Epithelial cell of esophagus (primary cell): ENCODE results near the gene TSPAN9.
A peak's percentile ranks its signal among the peaks of the same experiment; 100 is the strongest.

Experiments
- DNase-seq: peaks from one replicate; pipeline ENCODE4 v3.0.0; 2010; ENCODE audit warnings: low read depth
- H3K4me3 ChIP-seq: 2 replicates; pipeline ENCODE4 v1.5.1; 2011; ENCODE audit warnings: mild to moderate bottlenecking, low read length, control low read depth
- TF ChIP-seq, protein P1 (sequence below): IDR thresholded peaks from 2 replicates; pipeline ENCODE4 v1.5.1; 2011; ENCODE audit warnings: low read depth, mild to moderate bottlenecking, low read length, control low read depth, inconsistent platforms; ENCODE audit not compliant: insufficient read depth; ENCODE audit errors: missing control alignments

Gene TSPAN9

DNA sequence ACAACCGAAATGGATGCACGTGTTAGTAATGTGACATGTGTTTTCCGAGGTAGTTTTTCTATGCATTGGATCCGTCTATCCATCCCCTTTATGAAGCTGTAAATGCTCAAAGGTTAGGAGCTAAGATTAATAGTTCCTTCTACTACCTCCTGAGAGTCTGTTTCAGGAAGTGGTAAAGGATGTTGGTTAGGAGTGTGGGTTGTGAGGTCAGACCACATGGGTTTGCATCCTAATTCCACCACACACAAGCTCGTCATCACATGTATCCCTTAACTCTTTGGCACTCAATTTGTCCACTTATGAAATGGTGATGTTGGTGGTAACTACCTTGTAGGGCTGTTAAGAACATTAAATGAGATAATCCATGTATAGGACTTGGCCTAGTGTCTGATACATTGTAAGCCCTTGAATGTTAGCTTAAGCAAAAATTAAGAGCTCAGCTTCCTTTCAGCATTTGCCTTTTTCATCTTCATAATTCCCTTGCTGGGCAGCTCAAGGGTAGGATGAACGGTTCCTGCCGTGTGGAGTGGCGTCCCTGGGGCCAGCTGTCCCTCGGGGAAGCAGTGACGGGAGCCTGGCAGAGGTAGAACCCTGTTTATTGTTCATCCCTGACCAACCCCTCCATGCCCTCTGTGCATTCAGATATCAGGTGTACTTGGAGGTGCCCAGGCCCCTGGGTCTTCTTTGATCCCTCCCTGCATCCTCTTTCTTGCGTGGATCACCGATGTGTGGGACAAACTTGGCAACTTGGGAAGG is 52.3 kb downstream of the TSPAN9 start:
- no peak for DNase-seq
- no peak overlapping the region for H3K4me3 ChIP-seq
- TF ChIP-seq, protein P1, sequence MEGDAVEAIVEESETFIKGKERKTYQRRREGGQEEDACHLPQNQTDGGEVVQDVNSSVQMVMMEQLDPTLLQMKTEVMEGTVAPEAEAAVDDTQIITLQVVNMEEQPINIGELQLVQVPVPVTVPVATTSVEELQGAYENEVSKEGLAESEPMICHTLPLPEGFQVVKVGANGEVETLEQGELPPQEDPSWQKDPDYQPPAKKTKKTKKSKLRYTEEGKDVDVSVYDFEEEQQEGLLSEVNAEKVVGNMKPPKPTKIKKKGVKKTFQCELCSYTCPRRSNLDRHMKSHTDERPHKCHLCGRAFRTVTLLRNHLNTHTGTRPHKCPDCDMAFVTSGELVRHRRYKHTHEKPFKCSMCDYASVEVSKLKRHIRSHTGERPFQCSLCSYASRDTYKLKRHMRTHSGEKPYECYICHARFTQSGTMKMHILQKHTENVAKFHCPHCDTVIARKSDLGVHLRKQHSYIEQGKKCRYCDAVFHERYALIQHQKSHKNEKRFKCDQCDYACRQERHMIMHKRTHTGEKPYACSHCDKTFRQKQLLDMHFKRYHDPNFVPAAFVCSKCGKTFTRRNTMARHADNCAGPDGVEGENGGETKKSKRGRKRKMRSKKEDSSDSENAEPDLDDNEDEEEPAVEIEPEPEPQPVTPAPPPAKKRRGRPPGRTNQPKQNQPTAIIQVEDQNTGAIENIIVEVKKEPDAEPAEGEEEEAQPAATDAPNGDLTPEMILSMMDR: no peak

DNA sequence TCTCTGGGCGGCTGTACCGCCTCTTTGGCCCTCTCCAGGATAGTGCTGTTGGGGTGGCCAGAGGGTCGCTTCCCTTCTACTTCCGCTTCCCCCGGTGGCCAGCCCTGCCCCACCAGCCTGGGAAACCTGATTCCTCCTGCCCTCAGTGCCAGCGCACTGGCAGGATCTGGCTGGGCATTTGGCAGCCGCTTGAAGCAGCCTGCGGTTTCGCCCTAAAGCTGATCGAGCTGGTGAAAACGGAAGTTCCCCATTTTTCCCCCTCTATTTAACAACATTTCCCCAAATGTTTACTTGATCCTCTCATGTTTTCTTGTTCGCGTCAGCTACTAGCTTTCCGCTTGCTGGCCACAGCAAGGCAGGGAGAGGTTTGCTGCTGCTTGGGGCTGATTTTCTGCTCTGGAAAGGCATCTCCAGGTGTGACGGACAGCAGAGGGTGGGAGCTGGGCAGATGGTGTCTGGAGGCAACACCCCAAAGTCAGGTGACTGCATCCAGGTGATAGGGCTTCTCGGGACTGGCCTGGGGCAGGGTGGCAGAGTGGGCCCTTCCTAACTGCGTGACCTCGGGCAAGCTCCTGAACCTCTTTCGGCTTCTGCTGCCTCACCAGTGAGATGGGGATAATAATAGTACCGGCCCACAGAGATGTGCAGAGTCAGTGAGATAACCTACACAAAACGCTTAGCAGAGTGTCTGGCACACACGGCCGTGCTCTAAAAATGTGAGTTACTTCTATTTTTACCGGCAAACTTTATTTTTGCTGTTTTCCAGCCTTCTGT is 53.1 kb downstream of the TSPAN9 start:
- DNase-seq: peak; percentile 21
- H3K4me3 ChIP-seq: no peak overlapping the region
- TF ChIP-seq, protein P1: no peak

DNA sequence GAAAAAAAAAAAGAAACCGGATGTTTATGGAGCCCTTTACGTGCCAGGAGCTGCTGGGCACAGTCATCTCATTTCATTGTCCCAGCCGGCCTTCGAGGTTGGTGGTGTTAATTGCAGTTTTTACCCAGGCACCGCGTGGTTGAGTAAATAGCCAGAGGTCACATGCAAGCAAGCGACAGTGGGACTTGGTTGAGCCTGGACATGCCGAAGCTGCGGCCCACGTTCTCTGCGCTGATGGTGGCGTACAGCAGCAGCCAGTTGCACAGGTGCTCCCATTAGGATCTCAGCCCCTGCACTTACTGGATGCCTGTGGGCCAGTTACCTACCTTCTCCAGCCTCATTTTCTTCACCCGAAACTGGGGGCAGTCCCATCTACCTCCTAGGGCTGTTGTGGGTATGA is 54.0 kb downstream of the TSPAN9 start:
- no peak for DNase-seq
- TF ChIP-seq, protein P1: no peak
- no peak overlapping the region for H3K4me3 ChIP-seq

DNA sequence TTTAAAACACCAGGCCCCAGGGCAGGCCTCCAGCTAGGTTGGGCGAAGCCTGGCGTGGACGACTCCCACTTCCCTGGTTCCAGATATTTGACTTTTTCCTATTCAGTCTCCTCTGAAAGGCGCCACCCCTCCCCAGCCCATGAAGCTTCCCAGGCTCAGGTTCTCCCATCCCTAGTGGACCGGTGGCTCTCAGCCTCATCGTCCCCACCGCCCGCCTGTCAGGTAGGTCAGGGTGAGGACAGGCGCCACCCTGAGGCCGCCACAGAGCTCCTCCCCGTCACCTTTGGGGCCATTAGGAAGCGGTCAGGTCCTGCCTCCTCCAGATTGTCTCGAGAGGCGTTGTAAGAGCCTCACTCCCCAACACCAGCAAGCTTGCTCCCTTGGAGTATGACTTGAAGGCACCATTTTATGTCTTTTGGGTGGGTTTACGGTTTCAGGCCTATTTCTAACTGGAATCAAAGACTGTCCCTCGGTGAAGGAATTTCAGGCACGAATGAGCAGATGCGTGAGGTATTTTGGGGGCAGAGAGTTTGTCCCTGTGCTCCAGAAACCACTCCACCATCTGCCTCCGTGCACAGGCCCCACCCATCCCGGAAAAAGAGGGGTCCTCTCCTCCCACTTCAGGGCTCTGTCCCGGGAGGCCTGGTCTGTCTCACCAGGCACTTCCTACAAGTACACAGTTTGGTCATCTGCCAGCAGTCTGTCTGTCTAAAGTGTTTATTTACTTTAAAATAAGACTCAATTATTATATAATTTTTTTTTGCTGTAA is 55.6 kb downstream of the TSPAN9 start:
- DNase-seq: no peak
- TF ChIP-seq, protein P1: no peak

DNA sequence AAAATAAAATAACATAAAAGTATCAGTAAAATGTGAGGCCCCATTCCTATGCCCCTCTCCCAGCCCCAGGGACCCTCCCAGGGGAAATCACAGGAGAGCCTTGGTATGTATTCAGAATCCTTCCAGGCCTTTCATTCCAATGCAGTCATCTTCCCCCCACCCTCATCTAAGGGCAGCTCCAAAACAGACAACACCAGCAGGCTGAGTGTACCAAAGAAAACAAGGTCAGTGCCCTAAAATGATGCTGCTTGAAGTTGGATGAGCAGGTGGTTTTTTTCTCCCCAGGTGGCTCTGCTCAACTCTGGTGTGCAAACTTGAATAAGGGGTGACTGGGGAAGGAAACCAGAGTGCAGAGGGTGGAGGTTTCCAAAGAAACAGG is 56.2 kb downstream of the TSPAN9 start:
- H3K4me3 ChIP-seq: no peak overlapping the region
- TF ChIP-seq, protein P1: no peak
- no peak for DNase-seq

More for the DNA sequence above, 55.6 kb downstream of the TSPAN9 start:
- no peak overlapping the region for H3K4me3 ChIP-seq

DNA sequence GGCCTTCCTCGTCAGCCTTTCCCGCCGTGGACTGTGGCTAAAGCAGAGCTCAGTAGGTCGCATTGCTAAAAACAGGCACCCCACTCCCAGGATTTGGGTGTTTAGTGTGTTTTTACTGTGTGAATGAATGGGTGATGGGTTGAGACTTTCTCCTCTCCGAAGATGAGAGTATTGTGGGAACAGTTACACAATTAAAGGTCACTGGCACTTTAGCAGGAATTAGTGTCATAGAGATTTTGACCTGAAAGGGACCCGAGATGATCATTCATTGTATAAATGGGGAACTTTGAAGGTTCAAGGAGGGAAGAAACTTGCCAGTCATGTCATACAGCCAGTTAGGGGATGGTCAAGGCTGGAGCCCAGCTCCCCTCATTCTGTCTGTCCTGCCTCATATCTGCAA is 56.9 kb downstream of the TSPAN9 start:
- no peak for DNase-seq
- TF ChIP-seq, protein P1: no peak
- no peak overlapping the region for H3K4me3 ChIP-seq
